IMR-90 (cell line): ENCODE measurements around the gene SERPINB2. TPM values are rescaled to one million over a fixed set of nuclear protein-coding genes. Genes with fewer than 3 reads are reported as not detected.
A peak's percentile ranks its signal among the peaks of the same experiment; 100 is the strongest.

Source experiments
- ATAC-seq: fragments of 200-7000 bp; cut with Tn5 transposase; 2 replicates; pipeline ENCODE4 v1.9.1; 2020; ENCODE audit warnings: low read depth, mild to moderate bottlenecking, moderate library complexity
- BruUV-seq: library from RNA; stranded (reverse); fragments of 400-500 nt; replicated peaks from 2 replicates; lab custom pipeline; 2021; lab: Mats Ljungman, UMichigan
- CTCF ChIA-PET: fragments of 300-600 bp; formaldehyde crosslinking; extraction: SDS; loops from one replicate; lab custom pipeline; 2021; ENCODE audit warnings: antibody characterized with exemption; lab: Yijun Ruan, JAX
- POLR2A ChIA-PET: fragments of 300-600 bp; sonication (Branson Sonifier 250); formaldehyde crosslinking; loops from one replicate; lab custom pipeline; 2022; ENCODE audit warnings: antibody characterized with exemption; ENCODE audit not compliant: unreplicated experiment; lab: Charles Lee
- DNase-seq: peaks from one replicate; pipeline ENCODE4 v3.0.0; 2013
- H2AFZ ChIP-seq: replicated peaks from 2 replicates; pipeline ENCODE3; 2013; ENCODE audit warnings: low read length, mild to moderate bottlenecking; ENCODE audit not compliant: poor library complexity
- H2AK5ac ChIP-seq: 2 replicates; pipeline ENCODE4 v1.6.1; 2013; ENCODE audit warnings: low read depth, low read length, inconsistent platforms
- H2AK9ac ChIP-seq: replicated peaks from 2 replicates; pipeline ENCODE3; 2013; ENCODE audit warnings: mild to moderate bottlenecking, low read depth, low read length, moderate library complexity; ENCODE audit not compliant: poor library complexity
- H2BK120ac ChIP-seq: 2 replicates; pipeline ENCODE4 v1.6.1; 2013; ENCODE audit warnings: low read depth, low read length, inconsistent platforms
- H2BK15ac ChIP-seq: 3 replicates; pipeline ENCODE4 v1.6.1; 2013; ENCODE audit warnings: low read depth, low read length, inconsistent platforms
- H2BK20ac ChIP-seq: 2 replicates; pipeline ENCODE4 v1.6.1; 2013; ENCODE audit warnings: low read depth, mild to moderate bottlenecking, inconsistent platforms, low read length, moderate library complexity
- H2BK5ac ChIP-seq: 2 replicates; pipeline ENCODE4 v1.6.1; 2013; ENCODE audit warnings: mild to moderate bottlenecking, low read depth, low read length, inconsistent platforms; ENCODE audit not compliant: poor library complexity, severe bottlenecking
- H3K14ac ChIP-seq: replicated peaks from 2 replicates; pipeline ENCODE4 v1.6.1; 2013; ENCODE audit warnings: low read depth, low read length, inconsistent platforms
- H3K18ac ChIP-seq: 2 replicates; pipeline ENCODE4 v1.6.1; 2013; ENCODE audit warnings: low read depth, low read length, control low read depth
- H3K23ac ChIP-seq: 2 replicates; pipeline ENCODE4 v1.6.1; 2013; ENCODE audit warnings: low read depth, low read length, inconsistent platforms
- H3K27ac ChIP-seq: 2 replicates; pipeline ENCODE4 v1.5.1; 2013; ENCODE audit warnings: mild to moderate bottlenecking, control low read depth, low read length; ENCODE audit not compliant: insufficient read depth
- H3K27me3 ChIP-seq: 2 replicates; pipeline ENCODE4 v1.6.1; 2013; ENCODE audit warnings: low read length; ENCODE audit not compliant: control insufficient read depth, insufficient read depth
- H3K36me3 ChIP-seq: 2 replicates; pipeline ENCODE4 v1.6.1; 2013; ENCODE audit warnings: low read length, mixed read lengths; ENCODE audit not compliant: control insufficient read depth, insufficient read depth
- H3K4ac ChIP-seq: 2 replicates; pipeline ENCODE4 v1.6.1; 2013; ENCODE audit warnings: low read depth, low read length, inconsistent platforms
- H3K4me1 ChIP-seq: 2 replicates; pipeline ENCODE4 v1.6.1; 2013; ENCODE audit warnings: low read length, mixed read lengths; ENCODE audit not compliant: control insufficient read depth, insufficient read depth
- H3K4me2 ChIP-seq: 2 replicates; pipeline ENCODE4 v1.6.1; 2013; ENCODE audit warnings: low read depth, mild to moderate bottlenecking, control low read depth, low read length, moderate library complexity
- H3K4me3 ChIP-seq: 2 replicates; pipeline ENCODE4 v1.5.1; 2013; ENCODE audit warnings: low read depth, mild to moderate bottlenecking, control low read depth, low read length, moderate library complexity; ENCODE audit not compliant: insufficient read depth
- H3K56ac ChIP-seq: 2 replicates; pipeline ENCODE4 v1.6.1; 2013; ENCODE audit warnings: low read length, inconsistent platforms; ENCODE audit not compliant: insufficient read depth; ENCODE audit errors: extremely low read depth
- H3K79me1 ChIP-seq, 2 experiments: 2 replicates each; pipeline ENCODE4 v1.6.1; 2013; ENCODE audit warnings: low read length in 2 of 2, inconsistent platforms in 1 of 2, low read depth in 1 of 2
- H3K9ac ChIP-seq: 2 replicates; pipeline ENCODE4 v1.6.1; 2013; ENCODE audit warnings: low read depth, low read length, control low read depth
- H3K9me1 ChIP-seq: 2 replicates; pipeline ENCODE4 v1.6.1; 2013; ENCODE audit warnings: low read length, inconsistent platforms; ENCODE audit not compliant: insufficient read depth
- H3K9me3 ChIP-seq: 2 replicates; pipeline ENCODE4 v1.6.1; 2013; ENCODE audit warnings: low read length; ENCODE audit not compliant: control insufficient read depth, insufficient read depth
- H4K20me1 ChIP-seq: 2 replicates; pipeline ENCODE4 v1.6.1; 2013; ENCODE audit warnings: low read length, inconsistent platforms; ENCODE audit not compliant: insufficient read depth
- H4K5ac ChIP-seq: 2 replicates; pipeline ENCODE4 v1.6.1; 2013; ENCODE audit warnings: mild to moderate bottlenecking, low read depth, low read length, control low read depth
- H4K8ac ChIP-seq, 2 experiments: 2 replicates each; pipeline ENCODE4 v1.6.1; 2013; ENCODE audit warnings: low read depth in 2 of 2, low read length in 2 of 2, control low read depth in 1 of 2, inconsistent platforms in 1 of 2
- H4K91ac ChIP-seq: 2 replicates; pipeline ENCODE4 v1.6.1; 2013; ENCODE audit warnings: low read depth, low read length, inconsistent platforms; ENCODE audit not compliant: insufficient read depth
- CEBPB ChIP-seq: IDR thresholded peaks from 2 replicates; pipeline ENCODE4 v1.6.1; 2012; ENCODE audit warnings: low read depth, low read length, improper control_type of control experiment
- CTCF ChIP-seq: conservative IDR thresholded peaks from 2 replicates; pipeline ENCODE4 v1.5.1; 2012; ENCODE audit warnings: mild to moderate bottlenecking, low read depth, low read length, improper control_type of control experiment
- MXI1 ChIP-seq: IDR thresholded peaks from 2 replicates; pipeline ENCODE4 v1.6.1; 2012; ENCODE audit warnings: low read depth, mild to moderate bottlenecking, low read length, moderate library complexity, borderline replicate concordance
- RAD21 ChIP-seq: IDR thresholded peaks from 2 replicates; pipeline ENCODE4 v1.6.1; 2012; ENCODE audit warnings: low read length, improper control_type of control experiment
- RFX5 ChIP-seq: IDR thresholded peaks from 2 replicates; pipeline ENCODE4 v1.8.0; 2012; ENCODE audit warnings: low read depth, mild to moderate bottlenecking, low read length, moderate library complexity
- SMC3 ChIP-seq: fragments of 150-350 bp; IDR thresholded peaks from 2 replicates; pipeline ENCODE4 v1.6.1; 2016; ENCODE audit warnings: low read depth, mild to moderate bottlenecking, antibody characterized with exemption, low read length, moderate library complexity
- WGBS, 2 experiments: methylation state at CpG; one replicate each; pipeline versions ENCODE4 v1.1.5 to v1.1.7; 2013; ENCODE audit warnings: missing lambda C conversion rate in 2 of 2; ENCODE audit not compliant: insufficient read length in 1 of 2; ENCODE audit errors: extremely low coverage in 2 of 2; 5-methylcytosine and 5-hydroxymethylcytosine counted together
- dilution Hi-C: fragments of 300-500 bp; cut with HindIII; formaldehyde crosslinking; loops from one replicate; pipeline ENCODE4 v1.14.3; 2018; ENCODE audit warnings: low sequenced_read_pairs; ENCODE audit not compliant: unreplicated experiment
- in situ Hi-C: fragments of 300-500 bp; cut with MboI; formaldehyde crosslinking; loops from 3 replicates; pipeline ENCODE4 v1.14.3; 2019; ENCODE audit warnings: low sequenced_read_pairs, inconsistent platforms, mixed read lengths
- intact Hi-C: fragments of 100-400 bp; cut with micrococcal nuclease; formaldehyde crosslinking; loops from 2 replicates; pipeline ENCODE4 v1.10.0; 2022
- polyA plus RNA-seq, 3 experiments: library from polyadenylated mRNA; depleted of rRNA; stranded (reverse); fragments of >200 nt; gene quantifications; 2 replicates each; pipeline ENCODE4 v1.2.3, GENCODE V29; 2012; ENCODE audit warnings: low replicate concordance in 1 of 3
- total RNA-seq: library from RNA; depleted of rRNA; stranded (reverse); fragments of >200 nt; gene quantifications from 2 replicates; pipeline ENCODE4 v1.2.3, GENCODE V29; 2012

SERPINB2 gene
- total and polyA plus RNA-seq, 2 of the 4 experiments (the other 2 are of a cell fraction), result 32.1 to 43.0 TPM

GRCh38 chr18:63850020-63850419, 37.5 kb upstream of the SERPINB2 start:
- Histone ChIP-seq H3K56ac (no peak overlapping the region), H2BK5ac (no peak overlapping the region), H4K20me1 (no peaks in the 10 kb centered on the region), H2BK120ac (no peak overlapping the region), H2AK9ac (no peak overlapping the region), H3K79me1 (no peaks in the 10 kb centered on the region), H3K27ac (no peak overlapping the region), H3K9me3 (no peaks in the 10 kb centered on the region), H2BK20ac (no peak overlapping the region), H3K9ac (no peak overlapping the region), H2BK15ac (no peak overlapping the region), H4K91ac (no peak overlapping the region), H2AK5ac (no peak overlapping the region), H3K4me2 (no peak overlapping the region), H3K4me1 (no peaks in the 10 kb centered on the region), H3K14ac (no peak overlapping the region), H3K27me3 (no peaks in the 10 kb centered on the region; the same call in 1 of the 2 replicates), H3K4me3 (no peak overlapping the region), H4K5ac (no peak overlapping the region), H3K36me3 (no peaks in the 10 kb centered on the region), H2AFZ (no peak overlapping the region), H3K9me1 (no peaks in the 10 kb centered on the region), H4K8ac (no peak overlapping the region), H3K23ac (no peak overlapping the region), H3K18ac (no peak overlapping the region), H3K4ac (no peak overlapping the region)
- intact Hi-C loops, result loop anchor here (1.0 kb wide), 1 partner anchor 332 kb away; no protein-coding TSS in a partner anchor
- ATAC-seq (peak; percentile 67; the same call in 1 of the 2 replicates), DNase-seq (peak; percentile 31)
- ChIA-PET CTCF (no interaction called here), POLR2A (no interaction called here)
- TF ChIP-seq RFX5, result no peak
- TF ChIP-seq MXI1, result no peak
- TF ChIP-seq CEBPB, result 0 out of 2 replicates have a peak, but pooled peaks have one; percentile 9
- peak; percentile 53 for TF ChIP-seq CTCF
- TF ChIP-seq SMC3, result peak; percentile 63
- peak; percentile 53 for TF ChIP-seq RAD21
- no TSS peak for BruUV-seq
- WGBS, 2 experiments, result no CpG with 5 or more reads among the region's 4 CpGs
- dilution Hi-C loops, result no loop called here
- in situ Hi-C loops, result no loop called here
